Trophoblast cell (in vitro differentiated cells and primary cell): ENCODE measurements around the gene ANKDD1B.
A peak's percentile ranks its signal among the peaks of the same experiment; 100 is the strongest.

Source experiments
- DNase-seq, 2 donors: peaks; one replicate each; pipeline ENCODE4 v3.0.0-alpha.2; 2016
- H2AFZ ChIP-seq: 2 replicates; pipeline ENCODE4 v1.6.1; 2013; ENCODE audit warnings: low read length, moderate library complexity, mild to moderate bottlenecking; ENCODE audit not compliant: insufficient read depth, poor library complexity
- H2AK5ac ChIP-seq: 2 replicates; pipeline ENCODE4 v1.6.1; 2013; ENCODE audit warnings: mild to moderate bottlenecking, low read length
- H2BK120ac ChIP-seq: 2 replicates; pipeline ENCODE4 v1.6.1; 2013; ENCODE audit warnings: low read length, mild to moderate bottlenecking, moderate library complexity; ENCODE audit not compliant: insufficient read depth, poor library complexity
- H2BK12ac ChIP-seq: 2 replicates; pipeline ENCODE4 v1.6.1; 2013; ENCODE audit warnings: mild to moderate bottlenecking, low read length, moderate library complexity
- H2BK5ac ChIP-seq: 2 replicates; pipeline ENCODE4 v1.6.1; 2013; ENCODE audit warnings: low read length, low read depth, moderate library complexity, mild to moderate bottlenecking; ENCODE audit not compliant: poor library complexity
- H3K14ac ChIP-seq: 2 replicates; pipeline ENCODE4 v1.6.1; 2013; ENCODE audit warnings: mild to moderate bottlenecking, low read length
- H3K18ac ChIP-seq: 2 replicates; pipeline ENCODE4 v1.6.1; 2013; ENCODE audit warnings: mild to moderate bottlenecking, low read length
- H3K23ac ChIP-seq: 2 replicates; pipeline ENCODE4 v1.6.1; 2013; ENCODE audit warnings: low read length
- H3K27ac ChIP-seq: 2 replicates; pipeline ENCODE4 v1.5.1; 2013; ENCODE audit warnings: low read depth, mild to moderate bottlenecking, inconsistent platforms, low read length, moderate library complexity
- H3K27me3 ChIP-seq: 2 replicates; pipeline ENCODE4 v1.6.1; 2013; ENCODE audit warnings: inconsistent platforms, mild to moderate bottlenecking, low read length, moderate library complexity; ENCODE audit not compliant: insufficient read depth
- H3K36me3 ChIP-seq, 2 experiments: 1 replicate in 1 of 2; 2 replicates in 1 of 2; pipeline ENCODE4 v1.6.1; 2013; ENCODE audit warnings: low read length in 2 of 2, mild to moderate bottlenecking in 2 of 2, moderate library complexity in 1 of 2; ENCODE audit not compliant: insufficient read depth in 2 of 2, control insufficient read depth in 1 of 2
- H3K4ac ChIP-seq: 2 replicates; pipeline ENCODE4 v1.6.1; 2013; ENCODE audit warnings: low read depth, mild to moderate bottlenecking, low read length, moderate library complexity
- H3K4me1 ChIP-seq, 2 experiments: 1 replicate in 1 of 2; 2 replicates in 1 of 2; pipeline ENCODE4 v1.6.1; 2013; ENCODE audit warnings: low read length in 2 of 2, mild to moderate bottlenecking in 2 of 2, moderate library complexity in 1 of 2; ENCODE audit not compliant: insufficient read depth in 2 of 2, control insufficient read depth in 1 of 2
- H3K4me2 ChIP-seq: 2 replicates; pipeline ENCODE4 v1.6.1; 2013; ENCODE audit warnings: inconsistent platforms, mild to moderate bottlenecking, low read length, moderate library complexity
- H3K4me3 ChIP-seq: 2 replicates; pipeline ENCODE4 v1.5.1; 2013; ENCODE audit warnings: mild to moderate bottlenecking, low read depth, low read length, inconsistent platforms
- H3K79me1 ChIP-seq: one replicate; pipeline ENCODE4 v1.6.1; 2013; ENCODE audit warnings: low read length
- H3K79me2 ChIP-seq: 2 replicates; pipeline ENCODE4 v1.6.1; 2013; ENCODE audit warnings: low read length, mild to moderate bottlenecking; ENCODE audit not compliant: control insufficient read depth, insufficient read depth, poor library complexity
- H3K9ac ChIP-seq: 2 replicates; pipeline ENCODE4 v1.6.1; 2013; ENCODE audit warnings: mild to moderate bottlenecking, low read length
- H3K9me3 ChIP-seq: 2 replicates; pipeline ENCODE4 v1.6.1; 2013; ENCODE audit warnings: low read depth, mild to moderate bottlenecking, control low read depth, inconsistent platforms, low read length; ENCODE audit not compliant: insufficient read depth
- H4K12ac ChIP-seq: 2 replicates; pipeline ENCODE4 v1.6.1; 2013; ENCODE audit warnings: low read depth, mild to moderate bottlenecking, low read length, moderate library complexity
- H4K8ac ChIP-seq: 2 replicates; pipeline ENCODE4 v1.6.1; 2013; ENCODE audit warnings: low read depth, mild to moderate bottlenecking, low read length, moderate library complexity
- H4K91ac ChIP-seq: one replicate; pipeline ENCODE4 v1.6.1; 2013; ENCODE audit warnings: low read depth, mild to moderate bottlenecking, low read length, moderate library complexity
- WGBS: extraction: QIAGEN DNeasy Blood & Tissue Kit; methylation state at CpG from one replicate; pipeline ENCODE4 v1.1.7; 2013; ENCODE audit warnings: missing lambda C conversion rate; ENCODE audit not compliant: insufficient read length, insufficient coverage; ENCODE audit errors: extremely low coverage; 5-methylcytosine and 5-hydroxymethylcytosine counted together

Gene ANKDD1B

DNA sequence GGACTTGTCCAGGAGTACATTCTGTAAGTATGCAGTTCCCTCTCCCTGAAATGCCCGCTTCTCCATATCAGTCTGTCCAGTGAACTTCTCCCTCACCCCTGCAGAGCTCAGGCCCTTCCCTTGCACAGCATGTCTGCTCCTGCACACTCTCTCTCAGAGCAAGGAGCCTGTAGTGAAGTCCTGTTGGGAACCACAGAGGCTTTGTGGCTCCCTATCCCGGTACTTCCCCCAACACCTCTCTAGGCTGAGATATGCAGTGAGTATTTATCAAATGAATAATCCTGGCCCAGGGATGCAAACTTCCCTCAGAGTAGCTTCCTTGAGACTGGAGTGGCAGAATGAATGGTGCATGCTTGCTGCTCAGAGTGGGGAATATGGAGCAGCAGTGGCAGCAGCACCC, 57.2 kb downstream of the ANKDD1B start:
- no peaks in the 10 kb centered on the region for H3K79me2 ChIP-seq
- peaks cover 0 to 8% of the 10 kb centered on the region in 2 experiments for H3K4me1 ChIP-seq
- H2BK120ac ChIP-seq: no peak overlapping the region
- H3K9ac ChIP-seq: peak overlapping the region; percentile 35
- H3K4me3 ChIP-seq: no peak overlapping the region
- H3K27me3 ChIP-seq: no peaks in the 10 kb centered on the region
- no peaks in the 10 kb centered on the region for H3K9me3 ChIP-seq
- H2AFZ ChIP-seq: no peak overlapping the region
- no peak overlapping the region for H4K12ac ChIP-seq
- H3K79me1 ChIP-seq: no peaks in the 10 kb centered on the region
- WGBS: no CpG with 5 or more reads among the region's 2 CpGs
- H2AK5ac ChIP-seq: no peak overlapping the region
- H3K27ac ChIP-seq: no peak overlapping the region
- no peak overlapping the region for H3K4me2 ChIP-seq
- no peak overlapping the region for H3K18ac ChIP-seq
- no peak overlapping the region for H3K14ac ChIP-seq
- no peak overlapping the region for H3K4ac ChIP-seq
- DNase-seq: no peak
- no peak overlapping the region for H4K8ac ChIP-seq
- H3K36me3 ChIP-seq: peaks cover 2% of the 10 kb centered on the region in 2 experiments
- H2BK12ac ChIP-seq: no peak overlapping the region
- H3K23ac ChIP-seq: peak overlapping the region; percentile 83
- H4K91ac ChIP-seq: no peak overlapping the region
- no peak overlapping the region for H2BK5ac ChIP-seq

DNA sequence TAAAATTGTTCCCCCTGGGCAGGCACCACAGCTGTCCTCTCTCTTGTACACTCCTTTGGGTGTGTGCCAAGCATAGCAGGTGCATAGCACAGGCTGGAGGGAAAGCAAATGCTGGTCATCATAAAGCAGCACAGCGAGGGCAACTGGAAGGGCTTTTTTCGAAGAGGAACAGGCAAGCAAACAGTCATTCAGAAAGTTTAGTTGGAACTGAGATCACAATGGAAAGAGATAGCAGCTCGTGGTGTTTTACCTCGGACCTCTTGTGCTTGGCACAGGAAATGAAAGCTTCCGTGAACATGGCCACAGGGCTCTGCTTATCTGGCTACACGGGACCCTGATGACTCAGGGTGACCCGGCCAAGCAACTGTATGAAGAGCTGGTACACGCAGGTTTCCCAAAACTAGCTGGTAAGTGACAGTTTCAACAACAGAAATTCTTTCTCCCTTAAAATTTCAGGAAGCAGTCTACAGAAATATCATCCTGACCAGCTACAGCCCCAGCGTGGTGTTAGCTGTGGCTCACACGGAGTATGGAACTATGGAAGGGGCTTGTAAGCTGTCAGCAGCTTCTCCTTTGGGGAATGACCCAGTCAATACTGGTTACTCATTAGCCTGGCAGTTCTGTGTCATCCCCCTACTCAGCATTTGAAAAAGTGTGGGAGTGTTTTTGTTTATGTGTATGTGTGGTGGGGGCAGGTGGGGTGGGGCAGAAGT, 57.9 kb downstream of the ANKDD1B start:
- peaks cover 0 to 8% of the 10 kb centered on the region in 2 experiments for H3K4me1 ChIP-seq
- no peak overlapping the region for H3K23ac ChIP-seq
- H3K4me2 ChIP-seq: no peak overlapping the region
- H3K79me1 ChIP-seq: no peaks in the 10 kb centered on the region
- DNase-seq: peak; percentile 49 to 61
- H3K79me2 ChIP-seq: no peaks in the 10 kb centered on the region
- no peak overlapping the region for H3K4ac ChIP-seq
- no peak overlapping the region for H4K8ac ChIP-seq
- no peak overlapping the region for H3K9ac ChIP-seq
- H2BK12ac ChIP-seq: no peak overlapping the region
- H3K18ac ChIP-seq: no peak overlapping the region
- H2BK120ac ChIP-seq: no peak overlapping the region
- H3K27me3 ChIP-seq: no peaks in the 10 kb centered on the region
- no peak overlapping the region for H4K91ac ChIP-seq
- no peak overlapping the region for H3K4me3 ChIP-seq
- no peak overlapping the region for H3K27ac ChIP-seq
- no peak overlapping the region for H3K14ac ChIP-seq
- no peak overlapping the region for H2BK5ac ChIP-seq
- peaks cover 2 to 5% of the 10 kb centered on the region in 2 experiments for H3K36me3 ChIP-seq
- H2AFZ ChIP-seq: no peak overlapping the region
- no CpG with 5 or more reads among the region's 10 CpGs for WGBS
- H3K9me3 ChIP-seq: no peaks in the 10 kb centered on the region
- H4K12ac ChIP-seq: no peak overlapping the region
- H2AK5ac ChIP-seq: no peak overlapping the region

DNA sequence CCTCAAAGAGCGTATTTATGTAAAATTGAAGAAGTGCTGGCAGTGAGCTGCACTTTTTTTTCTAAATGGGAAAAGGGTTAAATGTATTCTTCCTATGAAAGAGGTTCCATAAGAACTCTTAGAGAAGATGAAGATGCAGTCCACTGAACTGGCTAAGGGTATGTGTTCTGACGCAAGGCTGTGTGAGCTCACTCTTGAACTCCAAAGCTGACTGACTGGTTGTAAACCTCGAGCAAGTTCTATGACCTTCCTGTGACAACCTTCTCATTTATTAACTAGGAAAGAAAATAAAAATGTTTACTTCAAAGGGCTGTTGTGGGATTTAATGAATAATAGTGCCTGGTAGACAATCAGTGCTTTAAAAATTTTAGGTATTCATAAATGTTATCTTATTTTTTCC, 59.3 kb downstream of the ANKDD1B start:
- no peaks in the 10 kb centered on the region for H3K79me1 ChIP-seq
- H4K91ac ChIP-seq: no peak overlapping the region
- no CpG with 5 or more reads among the region's 3 CpGs for WGBS
- H4K12ac ChIP-seq: no peak overlapping the region
- no peaks in the 10 kb centered on the region for H3K9me3 ChIP-seq
- H2BK120ac ChIP-seq: no peak overlapping the region
- no peak overlapping the region for H3K14ac ChIP-seq
- H3K4me1 ChIP-seq: peaks cover 0 to 8% of the 10 kb centered on the region in 2 experiments
- H3K36me3 ChIP-seq: peaks cover 5 to 6% of the 10 kb centered on the region in 2 experiments
- no peak overlapping the region for H3K4me3 ChIP-seq
- peak; percentile 64 to 78 for DNase-seq
- H2AFZ ChIP-seq: no peak overlapping the region
- H3K27me3 ChIP-seq: no peaks in the 10 kb centered on the region
- H3K4ac ChIP-seq: no peak overlapping the region
- no peak overlapping the region for H2AK5ac ChIP-seq
- H3K18ac ChIP-seq: no peak overlapping the region
- no peak overlapping the region for H3K4me2 ChIP-seq
- no peak overlapping the region for H2BK12ac ChIP-seq
- no peak overlapping the region for H2BK5ac ChIP-seq
- H3K27ac ChIP-seq: no peak overlapping the region
- H3K9ac ChIP-seq: no peak overlapping the region
- H3K79me2 ChIP-seq: no peaks in the 10 kb centered on the region
- H3K23ac ChIP-seq: no peak overlapping the region
- no peak overlapping the region for H4K8ac ChIP-seq

DNA sequence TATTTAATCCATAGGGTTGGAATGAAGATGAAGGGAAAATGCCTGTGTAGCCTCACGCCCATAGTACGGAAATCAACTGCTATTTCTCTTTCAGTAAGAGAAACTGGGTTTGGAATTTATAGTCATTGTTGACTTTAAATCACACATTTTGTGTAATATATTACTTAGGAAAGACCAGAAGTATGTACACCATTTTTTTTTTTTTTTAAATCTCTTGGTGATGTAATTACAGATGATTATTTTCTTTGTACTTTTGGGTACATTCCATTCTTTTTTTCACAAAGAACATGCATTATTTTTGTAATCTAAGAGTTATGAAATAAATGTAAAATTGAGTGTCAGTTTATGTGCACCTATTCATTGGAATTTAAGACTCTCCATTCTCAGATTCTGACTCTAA, 60.3 kb downstream of the ANKDD1B start:
- WGBS: no CpG with 5 or more reads among the region's 2 CpGs
- DNase-seq: no peak
- Histone ChIP-seq H3K27ac (no peak overlapping the region), H2BK12ac (no peak overlapping the region), H4K8ac (no peak overlapping the region), H3K4me1 (peaks cover 0 to 8% of the 10 kb centered on the region in 2 experiments), H3K36me3 (peaks cover 5 to 6% of the 10 kb centered on the region in 2 experiments), H2BK5ac (no peak overlapping the region), H3K4me2 (no peak overlapping the region), H3K4ac (no peak overlapping the region), H3K79me2 (no peaks in the 10 kb centered on the region), H3K23ac (no peak overlapping the region), H2AK5ac (no peak overlapping the region), H3K9me3 (no peaks in the 10 kb centered on the region), H3K79me1 (no peaks in the 10 kb centered on the region), H4K91ac (no peak overlapping the region), H4K12ac (no peak overlapping the region), H2AFZ (no peak overlapping the region), H3K4me3 (no peak overlapping the region), H3K27me3 (no peaks in the 10 kb centered on the region), H3K9ac (no peak overlapping the region), H3K18ac (no peak overlapping the region), H2BK120ac (no peak overlapping the region), H3K14ac (no peak overlapping the region)
